HEK293T (cell line): ENCODE results near the gene NDE1.

Source experiments
- CTCF ChIA-PET: fragments of 350-600 bp; formaldehyde crosslinking; extraction: SDS; loops from one replicate; lab custom pipeline; 2021; ENCODE audit warnings: antibody characterized with exemption, inconsistent platforms; lab: Yijun Ruan, JAX
- POLR2A ChIA-PET: fragments of 350-600 bp; formaldehyde crosslinking; extraction: SDS; loops from one replicate; lab custom pipeline; 2020; ENCODE audit warnings: antibody characterized with exemption, inconsistent platforms; lab: Yijun Ruan, JAX
- DNase-seq: peaks from one replicate; pipeline ENCODE4 v3.0.0; 2012; ENCODE audit warnings: mixed read lengths; ENCODE audit errors: extremely low spot score
- ARNT ChIP-seq: fragments of 450-650 bp; IDR thresholded peaks from 2 replicates; pipeline ENCODE4 v1.6.1; 2017; ENCODE audit warnings: mild to moderate bottlenecking
- BHLHE40 ChIP-seq: fragments of 450-650 bp; IDR thresholded peaks from 2 replicates; pipeline ENCODE4 v1.6.1; 2016; ENCODE audit warnings: mild to moderate bottlenecking, moderate library complexity, borderline replicate concordance
- CTBP1 ChIP-seq: fragments of 450-650 bp; IDR thresholded peaks from 2 replicates; pipeline ENCODE4 v1.6.1; 2016; ENCODE audit warnings: borderline replicate concordance
- ELF4 ChIP-seq: fragments of 450-650 bp; IDR thresholded peaks from 2 replicates; pipeline ENCODE4 v1.6.1; 2017; ENCODE audit warnings: antibody characterized with exemption
- FOXA1 ChIP-seq: fragments of 450-650 bp; IDR thresholded peaks from 2 replicates; pipeline ENCODE4 v1.6.1; 2016; ENCODE audit warnings: mild to moderate bottlenecking
- FOXK2 ChIP-seq: fragments of 450-650 bp; IDR thresholded peaks from 2 replicates; pipeline ENCODE4 v1.6.1; 2016; ENCODE audit warnings: mild to moderate bottlenecking
- FOXM1 ChIP-seq: fragments of 450-650 bp; IDR thresholded peaks from 2 replicates; pipeline ENCODE4 v1.6.1; 2017; ENCODE audit warnings: mild to moderate bottlenecking, borderline replicate concordance
- HDGF ChIP-seq: fragments of 450-650 bp; IDR thresholded peaks from 2 replicates; pipeline ENCODE4 v1.6.1; 2017; ENCODE audit warnings: antibody characterized with exemption, borderline replicate concordance
- L3MBTL2 ChIP-seq: fragments of 450-650 bp; conservative IDR thresholded peaks from 2 replicates; pipeline ENCODE4 v1.6.1; 2016; ENCODE audit warnings: mild to moderate bottlenecking
- LEF1 ChIP-seq: fragments of 450-650 bp; IDR thresholded peaks from 2 replicates; pipeline ENCODE4 v1.6.1; 2017; ENCODE audit warnings: mild to moderate bottlenecking, borderline replicate concordance
- NFRKB ChIP-seq: fragments of 450-650 bp; IDR thresholded peaks from 2 replicates; pipeline ENCODE4 v1.6.1; 2016; ENCODE audit warnings: mild to moderate bottlenecking, moderate library complexity
- PKNOX1 ChIP-seq: fragments of 450-650 bp; IDR thresholded peaks from 2 replicates; pipeline ENCODE4 v1.6.1; 2016
- SP1 ChIP-seq: fragments of 450-650 bp; IDR thresholded peaks from 2 replicates; pipeline ENCODE4 v1.6.1; 2017
- SUZ12 ChIP-seq: fragments of 450-650 bp; IDR thresholded peaks from 2 replicates; pipeline ENCODE4 v1.6.1; 2016; ENCODE audit warnings: mild to moderate bottlenecking
- TARDBP ChIP-seq: fragments of 450-650 bp; IDR thresholded peaks from 2 replicates; pipeline ENCODE4 v1.6.1; 2016
- ZNF384 ChIP-seq: fragments of 450-650 bp; IDR thresholded peaks from 2 replicates; pipeline ENCODE4 v1.6.1; 2016

The NDE1 gene

GRCh38 chr16:15631730-15632409 is 18.2 kb upstream of the NDE1 start:
- POLR2A ChIA-PET: interaction anchor here (1.2 kb wide), 1 partner anchor 11 kb away, joined by 3 read pairs; the partner anchor contains the start of gene MARF1

GRCh38 chr16:15635926-15636325 is 14.1 kb upstream of the NDE1 start:
- CTCF ChIA-PET: no interaction called here
- POLR2A ChIA-PET: no interaction called here

More at GRCh38 chr16:15631730-15632409, 18.2 kb upstream of the NDE1 start:
- TF ChIP-seq LEF1 (no peak), FOXA1 (no peak), TARDBP (no peak), BHLHE40 (no peak), ZNF384 (no peak), PKNOX1 (no peak), SUZ12 (no peak), ARNT (no peak), FOXM1 (no peak), L3MBTL2 (no peak), FOXK2 (no peak)
- CTCF ChIA-PET: no interaction called here
- DNase-seq: no peak

GRCh38 chr16:15636392-15636873 is 13.6 kb upstream of the NDE1 start:
- ChIA-PET POLR2A (no interaction called here), CTCF (no interaction called here)
- TF ChIP-seq TARDBP: no peak
- no peak for TF ChIP-seq ARNT
- no peak for TF ChIP-seq LEF1
- TF ChIP-seq ZNF384: no peak
- TF ChIP-seq PKNOX1: no peak
- no peak for TF ChIP-seq CTBP1
- TF ChIP-seq FOXA1: no peak
- TF ChIP-seq NFRKB: no peak
- no peak for TF ChIP-seq HDGF
- no peak for TF ChIP-seq FOXM1
- no peak for TF ChIP-seq FOXK2
- no peak for TF ChIP-seq SP1
- no peak for TF ChIP-seq ELF4
- no peak for TF ChIP-seq SUZ12
- TF ChIP-seq L3MBTL2: no peak
- no peak for TF ChIP-seq BHLHE40
- DNase-seq: no peak

More at GRCh38 chr16:15635926-15636325, 14.1 kb upstream of the NDE1 start:
- no peak for DNase-seq
- TF ChIP-seq ZNF384: no peak
- no peak for TF ChIP-seq L3MBTL2
- TF ChIP-seq ARNT: no peak
- no peak for TF ChIP-seq SP1
- TF ChIP-seq SUZ12: no peak
- TF ChIP-seq FOXA1: no peak
- TF ChIP-seq LEF1: no peak

GRCh38 chr16:15639061-15639568 is 10.9 kb upstream of the NDE1 start:
- POLR2A ChIA-PET: no interaction called here
- DNase-seq: no peak
- CTCF ChIA-PET: no interaction called here

GRCh38 chr16:15640966-15641365 is 9.1 kb upstream of the NDE1 start:
- DNase-seq: no peak
- ChIA-PET CTCF (no interaction called here), POLR2A (no interaction called here)
- TF ChIP-seq FOXM1: no peak
- no peak for TF ChIP-seq SUZ12
- no peak for TF ChIP-seq ELF4
- TF ChIP-seq ARNT: no peak
- no peak for TF ChIP-seq FOXA1
- no peak for TF ChIP-seq L3MBTL2

More at GRCh38 chr16:15639061-15639568, 10.9 kb upstream of the NDE1 start:
- TF ChIP-seq SP1 (no peak), SUZ12 (no peak), CTBP1 (no peak), BHLHE40 (no peak), FOXK2 (no peak)

GRCh38 chr16:15641753-15642556 is 8.1 kb upstream of the NDE1 start:
- POLR2A ChIA-PET: interaction anchor here (1.1 to 1.4 kb wide), 7 partner anchors 8 to 140 kb away, joined by 3 to 10 read pairs (median 4); no protein-coding TSS in a partner anchor
- CTCF ChIA-PET: no interaction called here
- TF ChIP-seq FOXA1: no peak
- no peak for TF ChIP-seq FOXM1
- no peak for TF ChIP-seq LEF1
- no peak for TF ChIP-seq BHLHE40
- no peak for TF ChIP-seq ZNF384
- no peak for TF ChIP-seq NFRKB
- no peak for TF ChIP-seq ELF4
- no peak for TF ChIP-seq ARNT
- no peak for TF ChIP-seq TARDBP
- no peak for TF ChIP-seq CTBP1
- TF ChIP-seq HDGF: no peak
- no peak for TF ChIP-seq L3MBTL2
- no peak for TF ChIP-seq FOXK2
- no peak for TF ChIP-seq PKNOX1
- no peak for DNase-seq
